ENCODE data around the gene ANKRD34A.

GRCh38 chr1:145927916-145928643 lies 36.3 kb downstream of the ANKRD34A start:
- TF ChIP-seq POLR2A (IDR thresholded peaks at IDR 0.05): no peak
- TF ChIP-seq EP300 (IDR thresholded peaks at IDR 0.05): no peak
- TF ChIP-seq CTCF (IDR thresholded peaks at IDR 0.05): no peak
